ENCODE data around the gene CDK11A. TPM values are rescaled to one million over a fixed set of nuclear protein-coding genes. Genes with fewer than 3 reads are reported as not detected.
"Not testable (repeated sequence)": the region's sequence is repeated elsewhere in the genome, so short reads cannot be mapped to it uniquely, and the experiment has no call there.

Gene CDK11A
- total and polyA plus RNA-seq, 4 donors = 16.5 to 45.1 (median 27.3) TPM

- H3K4me1 ChIP-seq (ENCODE audit: control insufficient read depth in 5 of 5, insufficient read depth in 5 of 5, low read length in 5 of 5) = no peaks in the 10 kb centered on the region
- peaks cover 0 to 10% (median 0%) of the 10 kb centered on the region in 4 donors for H3K36me3 ChIP-seq (ENCODE audit: control insufficient read depth in 4 of 4, insufficient read depth in 4 of 4, low read length in 4 of 4)
- no peaks in the 10 kb centered on the region for H3K9me3 ChIP-seq (ENCODE audit: control insufficient read depth in 4 of 4, insufficient read depth in 3 of 4, low read length in 3 of 4)
- H3K4me3 ChIP-seq = no peak overlapping the region
- no peaks in the 10 kb centered on the region for H3K27me3 ChIP-seq (ENCODE audit: control insufficient read depth in 3 of 3, insufficient read depth in 3 of 3, low read length in 2 of 3)
- H3K9ac ChIP-seq (ENCODE audit: insufficient read depth in 1 of 2, low read length in 2 of 2) = no peak overlapping the region
- no peak overlapping the region for H3K27ac ChIP-seq (ENCODE audit: low read depth in 1 of 2, low read length in 1 of 2)
- no peak for DNase-seq
- no peak for TF ChIP-seq CTCF (IDR thresholded peaks at IDR 0.05; ENCODE audit: control extremely low read depth, extremely low read depth)
- 96% methylated on average over 21 to 22 of the region's 22 CpGs for WGBS, 2 donors
- no peak for ATAC-seq (ENCODE audit: insufficient read depth, low FRiP score)
Observed at GRCh38 chr1:1703796-1704195, 20.4 kb downstream of the CDK11A start.

- H3K9ac ChIP-seq (ENCODE audit: insufficient read depth in 1 of 2, low read length in 2 of 2); H3K36me3 ChIP-seq (ENCODE audit: control insufficient read depth in 4 of 4, insufficient read depth in 4 of 4, low read length in 4 of 4); H3K27me3 ChIP-seq (ENCODE audit: control insufficient read depth in 3 of 3, insufficient read depth in 3 of 3, low read length in 2 of 3); H3K27ac ChIP-seq (ENCODE audit: low read depth in 1 of 2, low read length in 1 of 2); H3K4me3 ChIP-seq; H3K9me3 ChIP-seq (ENCODE audit: control insufficient read depth in 4 of 4, insufficient read depth in 3 of 4, low read length in 3 of 4); H3K4me1 ChIP-seq (ENCODE audit: control insufficient read depth in 5 of 5, insufficient read depth in 5 of 5, low read length in 5 of 5); DNase-seq; ATAC-seq (ENCODE audit: insufficient read depth, low FRiP score): not testable (repeated sequence)
- WGBS, 2 donors = 89 to 91% methylated on average over 5 to 6 of the region's 18 CpGs
Observed at GRCh38 chr1:1702506-1702905, 21.7 kb downstream of the CDK11A start.

GRCh38 chr1:1700557-1700956, 23.6 kb downstream of the CDK11A start:
- not testable (repeated sequence) for H3K27me3 ChIP-seq (ENCODE audit: control insufficient read depth in 3 of 3, insufficient read depth in 3 of 3, low read length in 2 of 3)
- peak; percentile 37 for ATAC-seq (ENCODE audit: insufficient read depth, low FRiP score)

GRCh38 chr1:1700067-1700466, 24.1 kb downstream of the CDK11A start:
- not testable (repeated sequence) for H3K9me3 ChIP-seq (ENCODE audit: control insufficient read depth in 4 of 4, insufficient read depth in 3 of 4, low read length in 3 of 4); H3K9ac ChIP-seq (ENCODE audit: insufficient read depth in 1 of 2, low read length in 2 of 2); DNase-seq; ATAC-seq (ENCODE audit: insufficient read depth, low FRiP score); H3K27ac ChIP-seq (ENCODE audit: low read depth in 1 of 2, low read length in 1 of 2); H3K4me1 ChIP-seq (ENCODE audit: control insufficient read depth in 5 of 5, insufficient read depth in 5 of 5, low read length in 5 of 5); H3K4me3 ChIP-seq; H3K27me3 ChIP-seq (ENCODE audit: control insufficient read depth in 3 of 3, insufficient read depth in 3 of 3, low read length in 2 of 3); H3K36me3 ChIP-seq (ENCODE audit: control insufficient read depth in 4 of 4, insufficient read depth in 4 of 4, low read length in 4 of 4)
- no CpG with 5 or more reads among the region's 45 CpGs for WGBS, 2 donors

More at GRCh38 chr1:1700557-1700956, 23.6 kb downstream of the CDK11A start:
- H3K27ac ChIP-seq (ENCODE audit: low read depth in 1 of 2, low read length in 1 of 2); H3K4me1 ChIP-seq (ENCODE audit: control insufficient read depth in 5 of 5, insufficient read depth in 5 of 5, low read length in 5 of 5); H3K9me3 ChIP-seq (ENCODE audit: control insufficient read depth in 4 of 4, insufficient read depth in 3 of 4, low read length in 3 of 4); H3K4me3 ChIP-seq; DNase-seq; H3K9ac ChIP-seq (ENCODE audit: insufficient read depth in 1 of 2, low read length in 2 of 2); H3K36me3 ChIP-seq (ENCODE audit: control insufficient read depth in 4 of 4, insufficient read depth in 4 of 4, low read length in 4 of 4): not testable (repeated sequence)
- no CpG with 5 or more reads among the region's 33 CpGs for WGBS, 2 donors

GRCh38 chr1:1699061-1699460, 25.1 kb downstream of the CDK11A start:
- not testable (repeated sequence) for H3K9me3 ChIP-seq (ENCODE audit: control insufficient read depth in 4 of 4, insufficient read depth in 3 of 4, low read length in 3 of 4); H3K36me3 ChIP-seq (ENCODE audit: control insufficient read depth in 4 of 4, insufficient read depth in 4 of 4, low read length in 4 of 4); H3K4me3 ChIP-seq; ATAC-seq (ENCODE audit: insufficient read depth, low FRiP score); H3K4me1 ChIP-seq (ENCODE audit: control insufficient read depth in 5 of 5, insufficient read depth in 5 of 5, low read length in 5 of 5); H3K27ac ChIP-seq (ENCODE audit: low read depth in 1 of 2, low read length in 1 of 2); H3K27me3 ChIP-seq (ENCODE audit: control insufficient read depth in 3 of 3, insufficient read depth in 3 of 3, low read length in 2 of 3); H3K9ac ChIP-seq (ENCODE audit: insufficient read depth in 1 of 2, low read length in 2 of 2); DNase-seq
- 94 to 96% methylated on average over 8 to 13 of the region's 19 CpGs for WGBS, 2 donors

- H3K27ac ChIP-seq (ENCODE audit: low read depth in 1 of 2, low read length in 1 of 2); H3K9me3 ChIP-seq (ENCODE audit: control insufficient read depth in 4 of 4, insufficient read depth in 3 of 4, low read length in 3 of 4); H3K36me3 ChIP-seq (ENCODE audit: control insufficient read depth in 4 of 4, insufficient read depth in 4 of 4, low read length in 4 of 4); H3K27me3 ChIP-seq (ENCODE audit: control insufficient read depth in 3 of 3, insufficient read depth in 3 of 3, low read length in 2 of 3); DNase-seq; H3K9ac ChIP-seq (ENCODE audit: insufficient read depth in 1 of 2, low read length in 2 of 2); H3K4me1 ChIP-seq (ENCODE audit: control insufficient read depth in 5 of 5, insufficient read depth in 5 of 5, low read length in 5 of 5); H3K4me3 ChIP-seq; ATAC-seq (ENCODE audit: insufficient read depth, low FRiP score): not testable (repeated sequence)
- WGBS, 2 donors = 79 to 82% methylated on average over 17 to 21 of the region's 26 CpGs
Observed at GRCh38 chr1:1697358-1698183, 26.6 kb downstream of the CDK11A start.

- WGBS, 2 donors = 93 to 99% methylated on average over 11 to 20 of the region's 23 CpGs
- not testable (repeated sequence) for DNase-seq; H3K4me1 ChIP-seq (ENCODE audit: control insufficient read depth in 5 of 5, insufficient read depth in 5 of 5, low read length in 5 of 5); H3K9ac ChIP-seq (ENCODE audit: insufficient read depth in 1 of 2, low read length in 2 of 2); H3K36me3 ChIP-seq (ENCODE audit: control insufficient read depth in 4 of 4, insufficient read depth in 4 of 4, low read length in 4 of 4); H3K4me3 ChIP-seq; H3K27ac ChIP-seq (ENCODE audit: low read depth in 1 of 2, low read length in 1 of 2); ATAC-seq (ENCODE audit: insufficient read depth, low FRiP score); H3K27me3 ChIP-seq (ENCODE audit: control insufficient read depth in 3 of 3, insufficient read depth in 3 of 3, low read length in 2 of 3); H3K9me3 ChIP-seq (ENCODE audit: control insufficient read depth in 4 of 4, insufficient read depth in 3 of 4, low read length in 3 of 4)
Observed at GRCh38 chr1:1696431-1697357, 27.5 kb downstream of the CDK11A start.

Data from lung (tissue), 12 donors.